Putamen (tissue), 1 donor: ENCODE measurements around the gene PLA2G2D.

Source experiments
- DNase-seq: peaks from one replicate; pipeline ENCODE4 v3.0.0-alpha.2; 2016; ENCODE audit warnings: low spot score

Gene PLA2G2D

GRCh38 chr1:20114021-20114648 lies 5.2 kb downstream of the PLA2G2D start:
- no peak for DNase-seq

GRCh38 chr1:20112279-20113000 lies 6.9 kb downstream of the PLA2G2D start:
- no peak for DNase-seq

GRCh38 chr1:20111452-20111851 lies 7.9 kb downstream of the PLA2G2D start:
- no peak for DNase-seq

GRCh38 chr1:20110679-20111078 lies 8.7 kb downstream of the PLA2G2D start:
- DNase-seq = no peak

GRCh38 chr1:20109223-20109856 lies 10.0 kb downstream of the PLA2G2D start:
- DNase-seq = no peak

- no peak for DNase-seq
Observed at GRCh38 chr1:20108366-20109123, 10.8 kb downstream of the PLA2G2D start.

GRCh38 chr1:20107796-20108195 lies 11.5 kb downstream of the PLA2G2D start:
- no peak for DNase-seq

- DNase-seq = no peak
Observed at GRCh38 chr1:20107351-20107750, 12.0 kb downstream of the PLA2G2D start.

- DNase-seq = no peak
Observed at GRCh38 chr1:20105856-20106255, 13.5 kb downstream of the PLA2G2D start.

GRCh38 chr1:20102875-20103274 lies 16.5 kb downstream of the PLA2G2D start:
- DNase-seq = no peak

GRCh38 chr1:20100632-20101355 lies 18.5 kb downstream of the PLA2G2D start:
- no peak for DNase-seq

- no peak for DNase-seq
Observed at GRCh38 chr1:20099533-20099932, 19.8 kb downstream of the PLA2G2D start.

GRCh38 chr1:20096840-20097447 lies 22.4 kb downstream of the PLA2G2D start:
- DNase-seq = no peak

GRCh38 chr1:20095564-20096434 lies 23.5 kb downstream of the PLA2G2D start:
- no peak for DNase-seq

GRCh38 chr1:20093940-20094391 lies 25.4 kb downstream of the PLA2G2D start:
- DNase-seq = no peak

- DNase-seq = no peak
Observed at GRCh38 chr1:20093303-20093702, 26.0 kb downstream of the PLA2G2D start.

- no peak for DNase-seq
Observed at GRCh38 chr1:20090641-20091040, 28.7 kb downstream of the PLA2G2D start.

- no peak for DNase-seq
Observed at GRCh38 chr1:20090119-20090518, 29.2 kb downstream of the PLA2G2D start.

GRCh38 chr1:20089328-20090077 lies 29.8 kb downstream of the PLA2G2D start:
- no peak for DNase-seq

GRCh38 chr1:20087668-20088067 lies 31.7 kb downstream of the PLA2G2D start:
- DNase-seq = no peak
